ENCODE results near the gene GNB1L. TPM values are rescaled to one million over a fixed set of nuclear protein-coding genes. Genes with fewer than 3 reads are reported as not detected.
"Not testable (repeated sequence)": the region's sequence is repeated elsewhere in the genome, so short reads cannot be mapped to it uniquely, and the experiment has no call there.

Gene GNB1L
- total RNA-seq, 2 donors from 2014 or later = 2.6 to 4.7 TPM

GRCh38 chr22:19886605-19887255 is 32.1 kb upstream of the GNB1L start:
- DNase-seq (ENCODE audit: low spot score) = no peak
- no peak for TF ChIP-seq CTCF (IDR thresholded peaks at IDR 0.05)
- Histone ChIP-seq H3K4me1 (peaks cover 0 to 14% of the 10 kb centered on the region in 2 donors), H3K27ac (no peak overlapping the region), H3K36me3 (peaks cover 6% of the 10 kb centered on the region), H3K4me3 (no peak overlapping the region), H3K27me3 (no peaks in the 10 kb centered on the region), H3K9me3 (no peaks in the 10 kb centered on the region)

DNA sequence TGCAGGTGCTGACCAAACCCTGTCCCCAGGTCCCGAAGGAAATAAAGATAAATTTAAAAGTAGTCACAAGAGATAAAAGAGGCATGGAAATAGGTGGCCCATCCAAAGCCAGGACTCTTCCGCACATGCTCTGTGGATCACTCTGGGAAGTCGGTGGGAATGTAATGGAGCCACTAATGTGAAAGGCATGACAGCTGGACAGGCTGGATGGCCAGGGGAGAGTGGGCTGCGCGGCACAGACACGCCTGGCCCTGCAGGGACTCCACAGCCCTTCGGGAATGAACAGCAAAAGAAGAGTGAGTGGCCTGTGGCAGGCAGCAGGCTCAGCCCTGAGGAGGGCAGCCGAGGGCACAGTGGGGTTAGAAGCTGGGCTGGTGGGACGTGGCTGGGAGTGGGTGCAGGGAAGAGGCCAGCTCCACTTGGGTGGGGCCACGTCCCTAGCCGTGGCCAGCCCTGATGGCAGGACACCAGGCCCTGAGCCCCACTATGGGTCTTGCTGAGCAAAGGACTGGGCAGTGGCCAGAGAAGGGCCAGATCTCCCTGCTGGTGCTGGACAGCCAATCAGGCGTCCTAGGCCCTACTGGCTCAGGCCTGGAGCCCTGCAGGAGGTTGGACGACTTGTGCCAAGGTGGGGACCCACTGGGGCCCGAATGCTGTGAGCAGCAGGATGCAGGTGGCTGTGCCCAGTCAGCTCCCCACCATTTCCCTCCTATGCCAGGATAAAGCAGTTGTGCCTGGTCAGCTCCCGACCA is 31.3 kb upstream of the GNB1L start:
- TF ChIP-seq CTCF (IDR thresholded peaks at IDR 0.05) = no peak
- H3K27ac ChIP-seq = no peak overlapping the region
- H3K9me3 ChIP-seq = no peaks in the 10 kb centered on the region
- no peak for DNase-seq (ENCODE audit: low spot score)
- peaks cover 6% of the 10 kb centered on the region for H3K36me3 ChIP-seq
- peaks cover 0 to 17% of the 10 kb centered on the region in 2 donors for H3K4me1 ChIP-seq
- no peak overlapping the region for H3K4me3 ChIP-seq
- H3K27me3 ChIP-seq = no peaks in the 10 kb centered on the region

DNA sequence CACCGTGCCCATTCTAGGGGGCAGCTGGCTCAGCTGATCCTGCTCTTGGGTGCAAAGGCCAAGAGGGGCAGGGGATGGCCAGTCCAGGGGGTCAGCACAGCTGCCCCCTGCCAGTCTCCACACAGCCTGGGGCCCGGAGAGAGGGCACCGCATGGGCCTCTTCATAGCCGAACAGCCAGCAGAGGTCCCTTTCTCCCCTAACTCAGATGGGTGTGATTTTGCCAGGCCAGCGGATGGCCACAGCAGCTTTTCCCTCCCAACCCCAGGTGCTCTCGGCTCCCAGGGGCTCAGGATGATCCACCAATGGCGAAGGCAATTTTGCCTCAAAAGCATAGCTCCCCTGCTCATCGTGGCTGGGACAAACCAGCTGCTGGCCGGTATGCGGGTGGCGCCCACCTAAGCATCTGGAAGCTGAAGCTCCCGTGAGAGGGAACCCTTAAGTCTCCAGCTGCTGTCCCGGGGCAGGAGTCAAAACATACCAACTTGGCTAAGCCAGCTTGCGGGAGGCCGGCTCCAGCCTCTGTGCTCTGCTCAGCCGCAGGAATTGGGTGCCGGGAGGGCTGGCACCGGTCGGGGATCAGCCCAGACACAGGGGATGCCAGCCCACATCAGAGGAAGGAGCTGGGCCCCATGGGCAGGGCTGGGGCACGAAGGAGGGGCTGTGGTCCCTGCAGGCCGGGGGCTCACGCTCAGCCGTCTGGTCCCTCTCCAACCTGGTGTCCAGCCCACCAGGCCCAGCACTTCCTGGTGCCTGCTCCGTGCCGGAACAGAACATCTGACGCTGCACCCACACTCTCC is 30.5 kb upstream of the GNB1L start:
- DNase-seq (ENCODE audit: low spot score) = no peak
- no peak for TF ChIP-seq CTCF (IDR thresholded peaks at IDR 0.05)
- no peaks in the 10 kb centered on the region for H3K27me3 ChIP-seq

GRCh38 chr22:19884161-19884953 is 29.7 kb upstream of the GNB1L start:
- Histone ChIP-seq H3K4me1 (peaks cover 0 to 24% of the 10 kb centered on the region in 2 donors), H3K36me3 (peaks cover 10% of the 10 kb centered on the region), H3K4me3 (no peak overlapping the region), H3K27me3 (no peaks in the 10 kb centered on the region), H3K9me3 (no peaks in the 10 kb centered on the region), H3K27ac (no peak overlapping the region)
- no peak for TF ChIP-seq CTCF (IDR thresholded peaks at IDR 0.05)
- DNase-seq (ENCODE audit: low spot score) = no peak

More for the DNA sequence above, 30.5 kb upstream of the GNB1L start:
- no peak overlapping the region for H3K4me3 ChIP-seq
- H3K4me1 ChIP-seq = peaks cover 0 to 24% of the 10 kb centered on the region in 2 donors
- no peak overlapping the region for H3K27ac ChIP-seq
- H3K36me3 ChIP-seq = peaks cover 6% of the 10 kb centered on the region
- H3K9me3 ChIP-seq = no peaks in the 10 kb centered on the region

- H3K27ac ChIP-seq; DNase-seq (ENCODE audit: low spot score); H3K27me3 ChIP-seq; H3K9me3 ChIP-seq; H3K4me3 ChIP-seq: not testable (repeated sequence)
- Histone ChIP-seq H3K4me1 (peaks cover 0 to 24% of the 10 kb centered on the region in 2 donors), H3K36me3 (peaks cover 10% of the 10 kb centered on the region)
These were observed 28.8 kb upstream of the GNB1L start for GRCh38 chr22:19883446-19883845.

All from right atrium auricular region (tissue), 2 donors.